BE2C (cell line): ENCODE data around the gene SH3RF3.

ENCODE experiments used
- DNase-seq: peaks from one replicate; pipeline ENCODE4 v3.0.0-alpha.2; 2020
- H3K27me3 ChIP-seq: fragments of 250-450 bp; sonication (Bioruptor Pico); 2 replicates; pipeline ENCODE4 v1.5.1; 2020; ENCODE audit warnings: mild to moderate bottlenecking
- H3K36me3 ChIP-seq: fragments of 250-450 bp; sonication (Bioruptor Pico); 2 replicates; pipeline ENCODE4 v1.5.1; 2020; ENCODE audit warnings: mild to moderate bottlenecking
- H3K4me1 ChIP-seq: fragments of 250-450 bp; sonication (Bioruptor Pico); 2 replicates; pipeline ENCODE4 v1.5.1; 2020
- H3K4me3 ChIP-seq: 2 replicates; pipeline ENCODE4 v1.5.1; 2011; ENCODE audit warnings: low read depth, low read length
- H3K9me3 ChIP-seq: fragments of 250-450 bp; sonication (Bioruptor Pico); 2 replicates; pipeline ENCODE4 v1.5.1; 2020
- CTCF ChIP-seq: IDR thresholded peaks from 2 replicates; pipeline ENCODE4 v1.5.1; 2012; ENCODE audit warnings: mild to moderate bottlenecking, low read depth, low read length

SH3RF3 gene

GRCh38 chr2:109333414-109334210, 204.6 kb downstream of the SH3RF3 start:
- no peak overlapping the region for H3K4me3 ChIP-seq
- TF ChIP-seq CTCF: no peak
- H3K4me1 ChIP-seq: no peaks in the 10 kb centered on the region
- DNase-seq: no peak
- H3K36me3 ChIP-seq: no peaks in the 10 kb centered on the region
- no peaks in the 10 kb centered on the region for H3K27me3 ChIP-seq
- no peaks in the 10 kb centered on the region for H3K9me3 ChIP-seq

- no peak for DNase-seq
- no peak for TF ChIP-seq CTCF
- H3K4me3 ChIP-seq: no peak overlapping the region
- H3K36me3 ChIP-seq: no peaks in the 10 kb centered on the region
- no peaks in the 10 kb centered on the region for H3K9me3 ChIP-seq
- H3K27me3 ChIP-seq: no peaks in the 10 kb centered on the region
- H3K4me1 ChIP-seq: no peaks in the 10 kb centered on the region
Observed at GRCh38 chr2:109335631-109336176, 206.7 kb downstream of the SH3RF3 start.

GRCh38 chr2:109336296-109336695, 207.3 kb downstream of the SH3RF3 start:
- H3K4me3 ChIP-seq: no peak overlapping the region

GRCh38 chr2:109337221-109337620, 208.2 kb downstream of the SH3RF3 start:
- H3K36me3 ChIP-seq: no peaks in the 10 kb centered on the region
- H3K4me3 ChIP-seq: no peak overlapping the region
- DNase-seq: no peak
- no peaks in the 10 kb centered on the region for H3K27me3 ChIP-seq
- H3K9me3 ChIP-seq: no peaks in the 10 kb centered on the region
- no peaks in the 10 kb centered on the region for H3K4me1 ChIP-seq
- no peak for TF ChIP-seq CTCF

More at GRCh38 chr2:109336296-109336695, 207.3 kb downstream of the SH3RF3 start:
- Histone ChIP-seq H3K36me3 (no peaks in the 10 kb centered on the region), H3K4me1 (no peaks in the 10 kb centered on the region), H3K9me3 (no peaks in the 10 kb centered on the region), H3K27me3 (no peaks in the 10 kb centered on the region)
- DNase-seq: no peak
- no peak for TF ChIP-seq CTCF

GRCh38 chr2:109339519-109339966, 210.5 kb downstream of the SH3RF3 start:
- no peak for DNase-seq
- Histone ChIP-seq H3K4me1 (no peaks in the 10 kb centered on the region), H3K36me3 (no peaks in the 10 kb centered on the region), H3K9me3 (no peaks in the 10 kb centered on the region), H3K27me3 (no peaks in the 10 kb centered on the region), H3K4me3 (no peak overlapping the region)
- no peak for TF ChIP-seq CTCF

- no peaks in the 10 kb centered on the region for H3K9me3 ChIP-seq
- no peak overlapping the region for H3K4me3 ChIP-seq
- TF ChIP-seq CTCF: no peak
- H3K27me3 ChIP-seq: no peaks in the 10 kb centered on the region
- no peaks in the 10 kb centered on the region for H3K4me1 ChIP-seq
- no peaks in the 10 kb centered on the region for H3K36me3 ChIP-seq
- no peak for DNase-seq
Observed at GRCh38 chr2:109340381-109340780, 211.4 kb downstream of the SH3RF3 start.
